ENCODE results near the gene CCDC172.
A peak's percentile ranks its signal among the peaks of the same experiment; 100 is the strongest.

The CCDC172 gene

GRCh38 chr10:116329153-116329552 is 4.9 kb downstream of the CCDC172 start:
- Histone ChIP-seq H3K36me3 (ENCODE audit: control insufficient read depth in 2 of 2, insufficient read depth in 1 of 2, low read length in 2 of 2) (no peaks in the 10 kb centered on the region), H3K27ac (ENCODE audit: extremely low read depth, low read depth, low read length) (no peak overlapping the region), H3K4me1 (ENCODE audit: control insufficient read depth, insufficient read depth, low read length) (no peaks in the 10 kb centered on the region), H3K9me3 (ENCODE audit: control insufficient read depth, insufficient read depth, low read depth, low read length) (no peaks in the 10 kb centered on the region), H3K4me3 (ENCODE audit: low read depth, low read length) (no peak overlapping the region)
- CTCF ChIA-PET = no interaction called here
- POLR2A ChIA-PET = no interaction called here
- peak; percentile 80 for TF ChIP-seq ZNF623 (tag by site-specific recombination; IDR thresholded peaks at IDR 0.05)
- TF ChIP-seq ZNF670 (tag by site-specific recombination; IDR thresholded peaks at IDR 0.05; ENCODE audit: low read depth) = no peak

- Histone ChIP-seq H3K4me1 (ENCODE audit: control insufficient read depth, insufficient read depth, low read length) (no peaks in the 10 kb centered on the region), H3K9me3 (ENCODE audit: control insufficient read depth, insufficient read depth, low read depth, low read length) (no peaks in the 10 kb centered on the region), H3K27ac (ENCODE audit: extremely low read depth, low read depth, low read length) (no peak overlapping the region), H3K36me3 (ENCODE audit: control insufficient read depth in 2 of 2, insufficient read depth in 1 of 2, low read length in 2 of 2) (no peaks in the 10 kb centered on the region), H3K4me3 (ENCODE audit: low read depth, low read length) (no peak overlapping the region)
- TF ChIP-seq SCRT2 (tag by site-specific recombination; IDR thresholded peaks at IDR 0.05) = peak; percentile 54; the same call in 1 of the 2 replicates
- no peak for TF ChIP-seq BCL11B (tag by site-specific recombination; IDR thresholded peaks at IDR 0.05; ENCODE audit: low read depth)
- CTCF ChIA-PET = no interaction called here
- POLR2A ChIA-PET = no interaction called here
These were observed 7.6 kb downstream of the CCDC172 start for GRCh38 chr10:116331815-116332214.

- H3K4me3 ChIP-seq (ENCODE audit: low read depth, low read length) = no peak overlapping the region
- CTCF ChIA-PET = interaction anchor here (0.6 kb wide), 1 partner anchor 421 kb away, joined by 3 read pairs; no protein-coding TSS in a partner anchor
- TF ChIP-seq MZF1 (tag by site-specific recombination; IDR thresholded peaks at IDR 0.05; ENCODE audit: borderline replicate concordance) (no peak), ZNF830 (tag by site-specific recombination; IDR thresholded peaks at IDR 0.05; ENCODE audit: low read depth) (no peak), ZNF521 (tag by site-specific recombination; IDR thresholded peaks at IDR 0.05) (no peak), ZNF513 (tag by site-specific recombination; IDR thresholded peaks at IDR 0.05) (no peak), ZNF324 (tag by site-specific recombination; IDR thresholded peaks at IDR 0.05) (no peak), YY2 (tag by site-specific recombination; IDR thresholded peaks at IDR 0.05) (no peak), ZNF529 (tag by site-specific recombination; IDR thresholded peaks at IDR 0.05; ENCODE audit: insufficient replicate concordance) (no peak), ZNF585B (tag by site-specific recombination; IDR thresholded peaks at IDR 0.05) (no peak), ZBTB26 (tag by site-specific recombination; optimal IDR thresholded peaks at IDR 0.05) (no peak), PRDM1 (tag by site-specific recombination; IDR thresholded peaks at IDR 0.05) (no peak), ZNF624 (tag by site-specific recombination; IDR thresholded peaks at IDR 0.05) (no peak), ZSCAN30 (tag by site-specific recombination; IDR thresholded peaks at IDR 0.05) (no peak), SP7 (tag by site-specific recombination; IDR thresholded peaks at IDR 0.05) (no peak), ZNF768 (tag by site-specific recombination; IDR thresholded peaks at IDR 0.05) (no peak), ZNF501 (tag by site-specific recombination; IDR thresholded peaks at IDR 0.05) (no peak)
- H3K9me3 ChIP-seq (ENCODE audit: control insufficient read depth, insufficient read depth, low read depth, low read length) = no peaks in the 10 kb centered on the region
- H3K27ac ChIP-seq (ENCODE audit: extremely low read depth, low read depth, low read length) = no peak overlapping the region
- no peaks in the 10 kb centered on the region for H3K4me1 ChIP-seq (ENCODE audit: control insufficient read depth, insufficient read depth, low read length)
- POLR2A ChIA-PET = no interaction called here
- no peaks in the 10 kb centered on the region for H3K36me3 ChIP-seq (ENCODE audit: control insufficient read depth in 2 of 2, insufficient read depth in 1 of 2, low read length in 2 of 2)
These were observed 12.6 kb downstream of the CCDC172 start for GRCh38 chr10:116336866-116337265.

Measured in HEK293 (cell line).